ENCODE results near the gene ATXN1. TPM values are rescaled to one million over a fixed set of nuclear protein-coding genes. Genes with fewer than 3 reads are reported as not detected.
A peak's percentile ranks its signal among the peaks of the same experiment; 100 is the strongest.

ATXN1 gene
- total RNA-seq, 1 donor from 2014 or later: 33.7 TPM

GRCh38 chr6:16805243-16805950, 44.1 kb upstream of the ATXN1 start:
- Mint-ChIP-seq H3K4me3 (no peak overlapping the region), H3K27me3 (no peaks in the 10 kb centered on the region), H3K9me3 (peaks cover 15% of the 10 kb centered on the region), H3K36me3 (no peaks in the 10 kb centered on the region), H3K4me1 (ENCODE audit: unreplicated experiment) (peaks cover 39% of the 10 kb centered on the region), H3K27ac (peak overlapping the region; percentile 6)
- no peak for DNase-seq (ENCODE audit: extremely low spot score, unreplicated experiment)
- no peak for TF ChIP-seq CTCF (conservative IDR thresholded peaks at IDR 0.05)

- Mint-ChIP-seq H3K4me1 (ENCODE audit: unreplicated experiment) (peaks cover 44% of the 10 kb centered on the region), H3K9me3 (peaks cover 8% of the 10 kb centered on the region), H3K4me3 (peak overlapping the region; percentile 18), H3K27ac (peak overlapping the region; percentile 6), H3K36me3 (no peaks in the 10 kb centered on the region), H3K27me3 (no peaks in the 10 kb centered on the region)
- TF ChIP-seq CTCF (conservative IDR thresholded peaks at IDR 0.05): no peak
- DNase-seq (ENCODE audit: extremely low spot score, unreplicated experiment): no peak
Measured at GRCh38 chr6:16804546-16805242, 43.4 kb upstream of the ATXN1 start.

GRCh38 chr6:16803294-16804200, 42.3 kb upstream of the ATXN1 start:
- Mint-ChIP-seq H3K27ac (peak overlapping the region; percentile 84), H3K9me3 (peaks cover under 1% of the 10 kb centered on the region), H3K36me3 (no peaks in the 10 kb centered on the region), H3K4me1 (ENCODE audit: unreplicated experiment) (peaks cover 45% of the 10 kb centered on the region), H3K4me3 (peak overlapping the region; percentile 76), H3K27me3 (no peaks in the 10 kb centered on the region)
- no peak for TF ChIP-seq CTCF (conservative IDR thresholded peaks at IDR 0.05)
- peak; percentile 74 for DNase-seq (ENCODE audit: extremely low spot score, unreplicated experiment)

- Mint-ChIP-seq H3K4me1 (ENCODE audit: unreplicated experiment) (peaks cover 45% of the 10 kb centered on the region), H3K4me3 (no peak overlapping the region), H3K36me3 (no peaks in the 10 kb centered on the region), H3K9me3 (no peaks in the 10 kb centered on the region), H3K27me3 (no peaks in the 10 kb centered on the region), H3K27ac (no peak overlapping the region)
- DNase-seq (ENCODE audit: extremely low spot score, unreplicated experiment): no peak
- no peak for TF ChIP-seq CTCF (conservative IDR thresholded peaks at IDR 0.05)
Measured at GRCh38 chr6:16802071-16802470, 40.8 kb upstream of the ATXN1 start.

GRCh38 chr6:16800942-16801341, 39.7 kb upstream of the ATXN1 start:
- no peaks in the 10 kb centered on the region for H3K9me3 Mint-ChIP-seq
- no peaks in the 10 kb centered on the region for H3K27me3 Mint-ChIP-seq
- no peak overlapping the region for H3K27ac Mint-ChIP-seq
- H3K36me3 Mint-ChIP-seq: no peaks in the 10 kb centered on the region
- no peak for TF ChIP-seq CTCF (conservative IDR thresholded peaks at IDR 0.05)
- DNase-seq (ENCODE audit: extremely low spot score, unreplicated experiment): no peak
- no peak overlapping the region for H3K4me3 Mint-ChIP-seq
- peaks cover 44% of the 10 kb centered on the region for H3K4me1 Mint-ChIP-seq (ENCODE audit: unreplicated experiment)
